Measurements from ENCODE around the gene CCDC9.

DNA sequence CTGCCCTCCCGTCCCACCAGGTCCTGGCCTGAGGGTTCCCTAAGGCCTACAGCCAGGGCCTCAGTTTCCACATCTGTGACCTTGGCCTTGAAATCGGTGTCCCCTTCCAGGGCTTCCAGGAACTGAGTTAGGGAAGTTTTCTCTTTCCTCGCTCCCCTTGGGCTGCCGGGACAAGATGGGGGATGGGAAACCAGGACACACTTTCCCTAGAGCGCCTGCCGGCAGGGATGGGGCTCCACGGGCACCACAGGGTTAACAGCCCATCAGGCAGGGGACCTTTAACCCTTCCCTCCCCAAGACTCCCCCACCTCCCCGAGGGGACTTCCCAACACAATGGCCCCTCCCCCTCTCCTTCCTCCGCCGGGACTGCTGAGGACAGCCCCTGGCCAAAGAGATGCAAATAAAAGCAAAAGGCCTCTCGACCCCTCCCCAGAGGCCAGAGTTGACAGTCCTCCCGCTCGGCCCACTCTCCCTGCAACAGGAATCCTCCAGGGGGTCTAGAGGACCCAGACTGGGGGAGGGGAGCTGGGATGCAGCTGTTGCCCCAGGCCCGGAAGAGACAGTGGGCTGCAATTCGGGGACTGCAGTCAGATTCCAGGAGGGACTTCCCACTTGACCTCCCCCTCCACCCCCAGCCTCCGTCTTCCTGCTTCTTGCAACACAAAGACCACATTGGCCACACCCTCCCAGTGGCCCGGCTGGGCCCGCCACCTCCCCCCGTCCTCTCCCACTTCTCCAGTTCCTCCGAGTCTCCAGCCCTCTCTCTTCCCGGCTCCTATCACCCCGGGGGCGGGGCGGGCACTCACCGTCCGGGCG, 28.8 kb upstream of the CCDC9 start:
- TF ChIP-seq POLR2AphosphoS5 (IDR thresholded peaks at IDR 0.05; ENCODE audit: low read depth, low read length) = peak; percentile 60; the same call in 1 of the 2 replicates
- TF ChIP-seq REST (IDR thresholded peaks at IDR 0.05; ENCODE audit: insufficient read depth in 1 of 2, low read depth in 2 of 2, low read length in 2 of 2) = no peak; a peak in 1 of 4 replicates
- no peak for TF ChIP-seq TAF1 (IDR thresholded peaks at IDR 0.05; ENCODE audit: borderline replicate concordance, insufficient read depth, low read length)

Measured in PFSK-1 (cell line).